Heart right ventricle (tissue), 16 donors: Measurements from ENCODE around the gene GOLPH3L. TPM values are rescaled to one million over a fixed set of nuclear protein-coding genes. Genes with fewer than 3 reads are reported as not detected.
A peak's percentile ranks its signal among the peaks of the same experiment; 100 is the strongest.
"Not testable (repeated sequence)": the region's sequence is repeated elsewhere in the genome, so short reads cannot be mapped to it uniquely, and the experiment has no call there.

ENCODE experiments used
- ATAC-seq, 8 donors: fragments of 200-7000 bp; cut with Tn5 transposase; one replicate each; pipeline ENCODE4 v1.9.1; 2020; ENCODE audit warnings: mild to moderate bottlenecking in 8 of 8, moderate library complexity in 8 of 8, moderate number of reproducible peaks in 1 of 8
- DNase-seq, 2 donors: peaks; one replicate each; pipeline ENCODE4 v3.0.0-alpha.2; 2020
- H3K27ac ChIP-seq, 10 donors: fragments of 200-600 bp; sonication (generic) in 2 of 10; one replicate each; pipeline versions ENCODE4 v1.5.0 to v1.8.0; 2020 to 2022; ENCODE audit warnings: mild to moderate bottlenecking in 3 of 10
- H3K27me3 ChIP-seq, 7 donors: fragments of 200-600 bp; one replicate each; pipeline ENCODE4 v1.8.0; 2021 to 2022; ENCODE audit warnings: mild to moderate bottlenecking in 2 of 7
- H3K36me3 ChIP-seq, 9 donors: fragments of 200-600 bp; sonication (generic) in 1 of 9; one replicate each; pipeline versions ENCODE4 v1.5.0 to v1.8.0; 2020 to 2022; ENCODE audit warnings: mild to moderate bottlenecking in 2 of 9
- H3K4me1 ChIP-seq, 9 donors: fragments of 200-600 bp; sonication (generic) in 1 of 9; one replicate each; pipeline versions ENCODE4 v1.5.0 to v1.8.0; 2020 to 2022; ENCODE audit warnings: mild to moderate bottlenecking in 4 of 9
- H3K4me3 ChIP-seq, 10 donors: fragments of 200-600 bp; sonication (generic) in 2 of 10; one replicate each; pipeline versions ENCODE4 v1.5.0 to v1.8.0; 2020 to 2022; ENCODE audit warnings: mild to moderate bottlenecking in 7 of 10, moderate library complexity in 2 of 10
- H3K9me3 ChIP-seq, 11 donors: fragments of 200-600 bp in 10 of 11; sonication (generic) in 2 of 11; one replicate each; pipeline versions ENCODE4 v1.5.0 to v1.8.0; 2013 to 2022; ENCODE audit warnings: mild to moderate bottlenecking in 2 of 11, control low read depth in 1 of 11, moderate library complexity in 1 of 11
- WGBS, 2 donors: extraction: QIAGEN DNeasy Blood & Tissue Kit; methylation state at CpG; one replicate each; pipeline ENCODE4 v1.1.7; 2013; ENCODE audit warnings: inconsistent platforms in 1 of 2; 5-methylcytosine and 5-hydroxymethylcytosine counted together
- intact Hi-C, 10 donors: fragments of 100-400 bp; cut with DNase I; formaldehyde crosslinking; loops; one replicate each; pipeline versions ENCODE4 v1.11.1 to v1.14.2; 2022
- polyA plus RNA-seq, 2 donors: library from polyadenylated mRNA; stranded (reverse); fragments of 200-250 nt; gene quantifications; one replicate each; pipeline ENCODE4 v1.2.3, GENCODE V29; 2013
- total RNA-seq, 10 donors: library from RNA; stranded (reverse); fragmentation: NEBNext Ultra II Directional in 3 of 10; extraction: Animal tissue kit (Norgen Biotek cat#: 25700) in 3 of 10; gene quantifications; one replicate each; pipeline versions ENCODE4 v1.2.1 to v1.2.4, GENCODE V29; 2021 to 2023
- TF ChIP-seq, protein P1 (sequence below), 9 donors: fragments of 200-600 bp; sonication (generic) in 2 of 9; IDR thresholded peaks; one replicate each; pipeline versions ENCODE4 v1.5.0 to v1.8.0; 2021 to 2022; ENCODE audit warnings: antibody characterized with exemption in 9 of 9, mild to moderate bottlenecking in 5 of 9, moderate library complexity in 1 of 9
- donor health status: Arrhythmogenic right ventricular cardiomyopathy.
- donor health status: ischemic (EF 13 %, LVEDD 7.1; RV severe dilation, severe dysfunction).
- donor health status: healthy with polysubstance abuse.
- donor health status: DM: no; HTN: yes; CAD: no.
- donor health status: DM: no; HTN: no; CAD: no.
- donor health status: ischemic (EF 25% LVEDD 6.9; RV normal size, moderate dysfunction).
- donor health status: ischemic (EF 25% LVEDD 5.7; RV mildly dilated, moderate dysfunction).
- donor health status: healthy.
- donor health status: DM: yes; HTN: yes; CAD: no.
- donor health status: Ischemic cardiomyopathy.
- donor health status: ischemic (EF 35%, LVEDD 5.7; RV mildly dilated, moderate dysfunction).
- donor health status: nonischemic (EF 11% LVEDD 7.7; RV severe dilation, severe dysfunction).
- donor health status: DM: yes; HTN: yes; CAD: no.
- donor health status: PGD.
- donor health status: ischemic (EF 29% LVEDD 5.4; RV normal size, mild dysfunction).
- donor health status: nonischemic (EF 23%, LVEDD 6.1; RV moderate dilation, normal function).

Gene GOLPH3L
- total and polyA plus RNA-seq, 12 donors, result 7.6 to 17.8 (median 15.0) TPM

DNA sequence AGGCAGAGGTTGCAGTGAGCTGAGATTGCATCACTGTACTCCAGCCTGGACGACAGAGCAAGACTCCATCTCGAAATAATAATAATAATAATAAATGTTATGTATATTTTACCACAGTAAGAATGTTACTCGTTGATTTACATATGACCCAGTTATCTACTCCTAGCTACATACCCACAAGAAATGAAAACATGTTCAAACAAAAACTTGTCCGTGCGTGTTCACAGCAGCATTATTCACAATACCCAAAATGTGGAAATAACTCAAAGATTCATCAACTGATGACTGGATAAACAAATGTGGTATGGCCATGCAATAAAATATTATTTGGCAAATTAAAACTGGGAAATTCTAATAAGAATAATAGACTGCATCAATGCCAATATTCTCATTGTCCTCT lies 35.8 kb downstream of the GOLPH3L start:
- TF ChIP-seq, protein P1, sequence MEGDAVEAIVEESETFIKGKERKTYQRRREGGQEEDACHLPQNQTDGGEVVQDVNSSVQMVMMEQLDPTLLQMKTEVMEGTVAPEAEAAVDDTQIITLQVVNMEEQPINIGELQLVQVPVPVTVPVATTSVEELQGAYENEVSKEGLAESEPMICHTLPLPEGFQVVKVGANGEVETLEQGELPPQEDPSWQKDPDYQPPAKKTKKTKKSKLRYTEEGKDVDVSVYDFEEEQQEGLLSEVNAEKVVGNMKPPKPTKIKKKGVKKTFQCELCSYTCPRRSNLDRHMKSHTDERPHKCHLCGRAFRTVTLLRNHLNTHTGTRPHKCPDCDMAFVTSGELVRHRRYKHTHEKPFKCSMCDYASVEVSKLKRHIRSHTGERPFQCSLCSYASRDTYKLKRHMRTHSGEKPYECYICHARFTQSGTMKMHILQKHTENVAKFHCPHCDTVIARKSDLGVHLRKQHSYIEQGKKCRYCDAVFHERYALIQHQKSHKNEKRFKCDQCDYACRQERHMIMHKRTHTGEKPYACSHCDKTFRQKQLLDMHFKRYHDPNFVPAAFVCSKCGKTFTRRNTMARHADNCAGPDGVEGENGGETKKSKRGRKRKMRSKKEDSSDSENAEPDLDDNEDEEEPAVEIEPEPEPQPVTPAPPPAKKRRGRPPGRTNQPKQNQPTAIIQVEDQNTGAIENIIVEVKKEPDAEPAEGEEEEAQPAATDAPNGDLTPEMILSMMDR (IDR thresholded peaks at IDR 0.05), result no peak
- WGBS, 2 donors, result 96 to 97% methylated on average over 5 of the region's 5 CpGs
- intact Hi-C loops, result no loop called here
- no peak overlapping the region for H3K4me3 ChIP-seq
- no peaks in the 10 kb centered on the region for H3K27me3 ChIP-seq
- no peaks in the 10 kb centered on the region for H3K4me1 ChIP-seq
- H3K9me3 ChIP-seq, result no peaks in the 10 kb centered on the region
- peaks cover 0 to 81% (median 24%) of the 10 kb centered on the region in 9 donors for H3K36me3 ChIP-seq
- no peak overlapping the region for H3K27ac ChIP-seq
- DNase-seq (no peak), ATAC-seq (no peak)

DNA sequence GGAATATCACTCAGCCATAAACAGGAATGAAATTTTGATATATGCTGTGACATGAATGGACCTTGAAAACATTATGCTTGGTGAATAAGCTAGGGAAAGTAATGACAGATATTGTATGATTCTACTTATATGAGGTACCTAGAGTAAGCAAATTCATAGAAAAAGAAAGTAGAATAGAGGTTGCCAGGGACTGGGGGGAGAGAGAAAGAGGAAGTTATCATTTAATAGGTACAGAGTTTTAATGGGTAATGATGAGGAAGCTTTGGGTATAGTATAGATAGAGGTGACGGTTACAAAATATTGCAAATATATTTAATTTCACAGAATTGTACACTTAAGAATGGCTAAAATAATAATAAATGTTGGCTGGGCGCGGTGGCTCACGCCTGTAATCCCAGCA lies 36.4 kb downstream of the GOLPH3L start:
- Histone ChIP-seq H3K9me3 (no peaks in the 10 kb centered on the region), H3K4me3 (no peak overlapping the region), H3K27me3 (no peaks in the 10 kb centered on the region), H3K36me3 (peaks cover 0 to 86% (median 24%) of the 10 kb centered on the region in 9 donors), H3K4me1 (no peaks in the 10 kb centered on the region), H3K27ac (no peak overlapping the region)
- 86 to 93% methylated on average over 4 of the region's 4 CpGs for WGBS, 2 donors
- ATAC-seq (no peak), DNase-seq (no peak)
- TF ChIP-seq, protein P1 (IDR thresholded peaks at IDR 0.05), result no peak
- intact Hi-C loops, result no loop called here

DNA sequence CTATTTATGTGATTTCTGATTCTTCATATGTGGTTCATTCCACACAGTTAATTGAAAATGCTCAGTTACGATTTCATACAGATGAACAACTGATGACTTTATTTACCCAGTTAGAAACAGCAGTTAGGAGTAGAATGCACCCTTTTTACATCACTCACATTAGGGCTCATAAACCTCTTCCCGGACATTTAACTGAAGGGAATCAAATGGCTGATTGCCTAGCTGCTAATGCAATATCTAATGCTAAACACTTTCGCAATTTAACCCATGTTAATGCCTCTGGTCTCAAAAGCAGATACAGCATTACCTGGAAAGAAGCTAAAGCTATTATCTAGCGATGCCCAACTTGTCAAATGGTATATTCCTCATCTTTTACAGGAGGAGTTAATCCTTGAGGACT lies 39.9 kb downstream of the GOLPH3L start:
- DNase-seq, H3K9me3 ChIP-seq, ATAC-seq, H3K4me3 ChIP-seq, intact Hi-C loops, H3K4me1 ChIP-seq, H3K27ac ChIP-seq, H3K27me3 ChIP-seq: not testable (repeated sequence)
- WGBS, 2 donors, result 94 to 98% methylated on average over 4 of the region's 4 CpGs
- H3K36me3 ChIP-seq, result peaks cover 0 to 79% (median 21%) of the 10 kb centered on the region in 9 donors

DNA sequence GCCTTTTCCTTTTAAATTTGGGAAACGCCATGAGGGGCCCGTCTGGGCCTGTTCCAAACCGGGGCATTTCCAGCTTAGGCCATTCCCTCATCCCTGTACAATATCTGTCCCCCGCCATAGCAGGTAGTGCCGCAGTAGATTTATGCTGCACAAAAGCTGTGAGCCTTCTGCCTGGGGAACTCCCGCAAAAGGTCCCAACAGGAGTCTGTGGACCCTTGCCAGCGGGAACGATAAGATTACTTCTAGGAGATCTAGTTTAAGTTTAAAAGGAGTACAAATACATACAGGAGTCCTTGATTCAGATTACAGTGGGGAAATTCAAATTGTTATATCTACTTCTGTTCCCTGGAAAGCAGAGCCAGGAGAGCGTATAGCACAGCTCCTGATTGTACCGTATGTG lies 42.3 kb downstream of the GOLPH3L start:
- H3K4me3 ChIP-seq, H3K27me3 ChIP-seq, H3K27ac ChIP-seq, ATAC-seq, intact Hi-C loops, DNase-seq, H3K9me3 ChIP-seq: not testable (repeated sequence)
- WGBS, 2 donors, result 92 to 93% methylated on average over 10 of the region's 10 CpGs
- H3K4me1 ChIP-seq, result peaks cover 0 to 11% (median 8%) of the 10 kb centered on the region in 9 donors
- peaks cover 0 to 69% (median 6%) of the 10 kb centered on the region in 9 donors for H3K36me3 ChIP-seq

DNA sequence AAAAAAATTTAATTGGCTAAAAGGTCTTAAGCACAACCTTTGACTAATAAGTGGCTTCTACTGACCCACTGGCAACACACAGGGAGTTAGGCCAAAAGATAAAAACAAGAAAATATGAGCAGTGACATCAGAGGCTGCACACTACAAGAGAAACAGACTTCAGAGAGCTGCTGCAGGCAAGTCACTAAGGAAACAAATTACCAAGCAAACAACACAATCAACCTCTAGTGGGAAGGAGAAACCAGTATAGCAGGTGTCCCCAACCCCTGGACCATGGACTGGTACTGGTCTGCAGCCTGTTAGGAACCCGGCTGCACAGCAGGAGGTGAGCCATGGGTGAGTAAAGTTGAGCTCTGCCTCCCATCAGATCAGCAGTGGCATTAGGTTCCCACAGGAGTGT lies 46.8 kb downstream of the GOLPH3L start:
- ATAC-seq (peak; percentile 43 to 95 (median 88)), DNase-seq (peak in 1 of 2 donors; percentile 4)
- WGBS, 2 donors, result 64 to 69% methylated on average over 1 of the region's 1 CpG
- Histone ChIP-seq H3K27me3 (no peaks in the 10 kb centered on the region), H3K4me1 (peaks cover 0 to 19% (median 14%) of the 10 kb centered on the region in 9 donors), H3K27ac (peak overlapping the region in 2 of 10 donors; percentile 24 to 40), H3K9me3 (no peaks in the 10 kb centered on the region), H3K4me3 (no peak overlapping the region), H3K36me3 (peaks cover 0 to 67% (median 19%) of the 10 kb centered on the region in 9 donors)
- TF ChIP-seq, protein P1 (IDR thresholded peaks at IDR 0.05), result no peak
- intact Hi-C loops, result no loop called here
